SK-N-SH treated with all-trans-retinoic acid at 6 μM for 48 hours (cell line): ENCODE data around the gene KCNH3.

Source experiments
- CREB5 ChIP-seq: fragments of 250-450 bp; sonication (Bioruptor Pico); IDR thresholded peaks from 2 replicates; pipeline ENCODE4 v1.5.1; 2020; ENCODE audit warnings: low read depth, mild to moderate bottlenecking, moderate library complexity
- ESRRG ChIP-seq: fragments of 250-450 bp; sonication (Bioruptor Pico); IDR thresholded peaks from 2 replicates; pipeline ENCODE4 v1.6.1; 2021; ENCODE audit warnings: mild to moderate bottlenecking
- GLIS3 ChIP-seq: fragments of 250-450 bp; sonication (Bioruptor Pico); IDR thresholded peaks from 2 replicates; pipeline ENCODE4 v1.5.0; 2020; ENCODE audit warnings: mild to moderate bottlenecking, moderate library complexity
- ISL1 ChIP-seq: fragments of 250-450 bp; sonication (Bioruptor Pico); IDR thresholded peaks from 2 replicates; pipeline ENCODE4 v2.1.2; 2022; ENCODE audit warnings: mild to moderate bottlenecking, moderate library complexity
- ZNF70 ChIP-seq: fragments of 450-650 bp; formaldehyde crosslinking; IDR thresholded peaks from 2 replicates; pipeline ENCODE4 v1.5.0; 2020; ENCODE audit warnings: mild to moderate bottlenecking, moderate library complexity
- ZNF8 ChIP-seq: fragments of 450-650 bp; formaldehyde crosslinking; IDR thresholded peaks from 2 replicates; pipeline ENCODE4 v1.5.0; 2020; ENCODE audit warnings: mild to moderate bottlenecking, moderate library complexity

GRCh38 chr12:49580572-49581535 is 42.0 kb downstream of the KCNH3 start:
- TF ChIP-seq ISL1 (CRISPR knock-in tag) = no peak
- no peak for TF ChIP-seq ESRRG (CRISPR knock-in tag)
- no peak for TF ChIP-seq GLIS3 (CRISPR knock-in tag)
- no peak for TF ChIP-seq ZNF8
- no peak for TF ChIP-seq ZNF70 (CRISPR knock-in tag)
- no peak for TF ChIP-seq CREB5 (CRISPR knock-in tag)
